HG03565 (cell line): ENCODE results near the gene RAE1.

ENCODE experiments used
- ATAC-seq: cut with Tn5 transposase; IDR thresholded peaks from one replicate; pipeline ENCODE4 v1.9.1; 2021; ENCODE audit warnings: mild to moderate bottlenecking, moderate library complexity; ENCODE audit not compliant: unreplicated experiment

RAE1 gene

DNA sequence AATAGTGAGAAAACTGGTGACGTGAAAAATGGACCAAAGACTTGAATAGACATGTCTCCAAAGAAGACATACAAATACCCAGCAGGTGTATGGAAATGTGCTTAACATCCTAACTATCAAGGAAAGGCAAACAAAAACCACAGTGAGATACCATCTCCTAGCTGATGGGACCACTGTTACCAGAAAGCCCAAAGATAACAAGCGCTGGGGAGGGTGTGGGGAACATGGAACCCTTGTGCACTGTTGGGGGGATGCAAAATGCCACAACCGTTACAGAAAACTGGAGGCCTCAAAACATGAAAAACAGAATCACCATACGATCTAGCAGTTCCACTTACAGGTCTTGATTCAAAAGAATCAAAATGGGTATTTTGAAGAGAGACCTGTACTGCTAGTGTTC is 20.3 kb downstream of the RAE1 start:
- no peak for ATAC-seq

DNA sequence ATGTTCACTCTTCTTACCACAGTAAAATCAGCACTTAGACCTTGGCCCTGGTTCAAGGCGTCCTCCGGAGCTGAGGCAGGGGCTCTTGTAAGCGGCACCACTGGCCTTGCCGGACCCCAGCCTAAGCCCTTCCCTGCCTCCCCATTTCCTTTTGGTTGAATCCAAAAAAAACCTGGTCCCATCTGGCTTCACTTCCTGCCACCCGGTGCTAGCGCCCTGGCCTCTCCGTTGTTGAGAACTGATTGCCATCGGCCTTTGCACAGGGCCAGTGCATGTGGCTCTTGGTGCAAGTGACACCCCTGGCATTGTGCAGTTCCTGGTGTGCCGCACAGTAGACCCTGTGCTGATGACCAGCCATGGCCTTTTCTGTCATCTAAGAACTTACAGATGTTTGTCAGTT is 21.1 kb downstream of the RAE1 start:
- no peak for ATAC-seq

DNA sequence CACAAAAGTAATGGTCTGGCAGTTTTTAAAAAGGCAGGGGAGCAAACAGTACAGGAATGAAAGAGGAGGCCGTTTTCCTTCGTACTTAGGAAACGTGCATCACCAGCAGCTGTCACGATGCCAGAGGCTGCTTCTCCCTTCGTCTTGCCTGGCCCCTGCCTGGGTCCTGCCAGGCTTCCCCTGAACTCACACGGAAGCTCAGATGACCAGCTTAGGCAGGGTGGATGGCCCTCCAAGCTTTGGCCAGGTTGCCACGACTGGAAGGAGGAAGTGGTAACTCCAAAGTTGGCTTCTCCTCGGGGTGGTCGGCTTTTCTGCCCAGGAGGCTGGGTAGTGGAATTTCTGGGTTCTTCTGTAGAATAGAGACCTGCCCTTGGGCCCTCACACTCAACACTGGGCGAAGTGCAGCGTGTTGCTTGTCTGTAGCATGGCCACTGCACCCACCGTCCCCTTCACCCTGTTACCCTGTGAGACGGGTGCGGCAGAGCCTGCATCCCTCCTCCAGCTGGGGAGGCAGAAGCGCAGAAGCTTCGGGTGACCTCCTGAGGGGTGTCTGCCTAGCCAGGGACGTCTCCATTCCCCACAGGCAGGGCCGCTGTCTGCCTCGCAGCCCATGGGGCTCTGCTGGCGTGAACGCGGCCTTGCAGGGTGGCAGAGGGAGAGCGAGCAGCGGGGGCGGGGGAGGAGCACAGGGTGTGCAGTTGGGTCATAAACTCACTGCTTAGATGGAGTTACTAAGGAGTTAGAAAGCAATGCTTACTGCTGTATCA is 21.7 kb downstream of the RAE1 start:
- no peak for ATAC-seq

DNA sequence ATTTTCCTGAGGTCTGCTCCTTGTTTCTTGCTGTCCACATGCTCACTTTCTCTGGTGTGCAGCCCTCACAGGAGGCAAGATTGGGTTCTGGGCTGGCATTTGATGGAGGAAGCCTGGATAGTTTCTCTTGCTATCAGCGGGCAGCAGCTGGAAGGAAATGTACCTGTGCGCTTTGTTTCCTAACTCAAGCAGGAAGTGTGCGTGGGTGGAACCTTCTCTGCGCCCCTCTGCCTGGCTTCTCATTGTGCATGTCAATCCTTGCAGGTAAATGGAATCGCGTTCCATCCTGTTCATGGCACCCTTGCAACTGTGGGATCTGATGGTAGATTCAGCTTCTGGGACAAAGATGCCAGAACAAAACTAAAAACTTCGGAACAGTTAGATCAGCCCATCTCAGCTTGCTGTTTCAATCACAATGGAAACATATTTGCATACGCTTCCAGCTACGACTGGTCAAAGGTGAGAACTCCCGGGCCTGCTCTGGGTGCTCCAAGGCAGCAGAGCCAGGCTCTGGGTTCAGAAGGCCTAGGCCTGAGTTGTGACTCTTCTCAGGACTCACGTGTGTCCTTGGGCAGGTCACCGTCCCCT is 23.4 kb downstream of the RAE1 start:
- no peak for ATAC-seq

DNA sequence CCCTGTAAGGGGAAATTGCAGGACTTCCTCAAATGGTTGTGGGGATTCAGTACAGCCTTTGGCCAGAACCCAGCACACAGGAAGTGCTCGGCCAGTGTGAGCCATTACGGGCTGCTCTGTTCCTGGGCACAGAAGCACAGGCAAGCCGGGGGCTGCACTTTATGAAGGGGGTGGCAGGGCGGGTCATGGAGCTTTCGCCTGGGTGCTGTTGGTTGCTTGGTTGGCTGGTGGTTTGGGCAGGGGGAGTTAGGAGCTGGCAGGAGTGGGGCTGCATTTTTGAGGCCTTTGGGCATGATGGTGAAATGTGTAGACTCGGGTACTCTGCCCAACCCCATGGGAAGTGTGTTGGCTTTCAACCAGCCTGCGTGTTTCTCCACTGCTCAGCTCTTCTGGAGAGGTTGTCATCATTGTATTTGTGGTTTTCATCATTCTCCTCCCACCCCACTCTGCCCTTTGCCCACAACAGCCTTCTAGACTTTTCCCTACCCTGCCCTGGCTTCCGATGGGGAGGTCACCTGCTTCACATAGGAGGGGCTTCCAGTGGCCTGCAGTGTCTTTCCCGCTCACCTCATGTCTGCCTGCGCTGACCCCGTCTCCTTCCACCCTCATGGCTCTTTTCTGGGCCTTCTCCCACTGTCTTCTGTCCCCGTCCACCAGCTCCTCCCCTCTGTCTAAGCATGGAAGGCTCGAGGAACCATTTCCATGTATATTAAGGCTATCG is 24.0 kb downstream of the RAE1 start:
- no peak for ATAC-seq

DNA sequence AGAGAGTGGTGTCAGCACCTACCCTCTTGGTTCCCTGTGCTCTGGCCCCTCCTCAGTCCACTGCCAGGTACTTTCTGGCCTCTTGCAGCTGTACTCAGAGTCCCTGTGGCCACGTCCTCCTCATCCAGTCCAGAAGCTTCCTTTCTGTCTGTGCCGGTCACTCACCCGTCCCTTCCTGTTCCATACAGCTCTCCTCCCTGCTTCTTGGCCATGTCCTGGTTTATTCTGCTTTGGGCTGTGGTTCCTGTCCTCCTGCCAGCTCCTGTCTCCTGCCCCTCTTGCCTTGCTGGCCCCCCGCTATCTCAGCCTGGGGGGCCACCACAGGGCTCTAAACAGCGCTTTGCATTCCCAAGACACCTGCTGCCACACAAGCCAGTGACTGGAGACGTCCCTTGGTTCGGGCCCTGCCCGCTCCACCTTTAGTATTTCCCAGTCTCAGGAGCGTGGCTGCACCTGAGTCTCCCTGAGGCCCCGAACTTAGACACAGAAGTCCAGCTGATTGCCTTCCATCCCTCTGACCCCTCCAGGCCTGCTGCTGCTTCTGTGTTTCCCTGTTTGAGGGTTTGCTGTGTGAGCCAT is 24.7 kb downstream of the RAE1 start:
- no peak for ATAC-seq

DNA sequence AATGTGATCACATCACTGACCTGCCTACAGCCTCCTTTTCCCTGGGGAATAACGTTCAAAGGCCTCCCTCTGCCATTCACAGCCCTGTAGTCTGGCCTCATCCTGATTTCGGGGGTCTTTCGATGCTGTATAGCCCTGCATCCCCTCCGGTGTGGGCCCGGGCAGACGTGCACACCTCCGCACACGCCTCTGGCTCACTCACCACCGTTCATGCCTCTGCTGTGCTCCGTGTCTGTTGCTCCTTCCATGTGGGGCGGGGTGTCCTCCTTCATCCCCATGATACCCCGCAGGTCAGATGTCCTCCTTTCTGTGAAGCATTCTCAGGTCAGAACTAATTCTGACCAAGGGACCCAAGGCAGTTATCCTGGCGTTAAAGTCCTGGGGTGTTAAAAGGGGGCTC is 26.3 kb downstream of the RAE1 start:
- no peak for ATAC-seq

DNA sequence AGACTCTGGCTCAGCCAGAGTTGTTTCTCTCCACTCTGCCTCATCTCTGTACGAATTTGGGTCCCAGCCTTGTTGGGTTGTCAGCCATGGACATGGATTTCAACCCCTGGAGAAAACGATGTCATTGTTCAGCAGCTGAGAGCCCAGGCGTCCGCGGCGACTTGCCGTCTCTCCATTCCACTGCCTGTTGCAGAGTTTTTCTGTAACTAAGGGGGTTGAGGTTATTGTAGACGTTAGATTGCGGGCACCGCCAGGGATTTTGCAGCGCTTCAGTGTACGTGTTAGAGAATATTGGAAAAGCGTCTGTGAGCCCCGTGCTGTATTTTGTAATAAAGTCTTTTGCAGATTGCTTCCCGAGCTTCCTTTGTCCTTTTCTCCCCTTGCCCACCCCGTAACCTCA is 27.1 kb downstream of the RAE1 start:
- no peak for ATAC-seq

DNA sequence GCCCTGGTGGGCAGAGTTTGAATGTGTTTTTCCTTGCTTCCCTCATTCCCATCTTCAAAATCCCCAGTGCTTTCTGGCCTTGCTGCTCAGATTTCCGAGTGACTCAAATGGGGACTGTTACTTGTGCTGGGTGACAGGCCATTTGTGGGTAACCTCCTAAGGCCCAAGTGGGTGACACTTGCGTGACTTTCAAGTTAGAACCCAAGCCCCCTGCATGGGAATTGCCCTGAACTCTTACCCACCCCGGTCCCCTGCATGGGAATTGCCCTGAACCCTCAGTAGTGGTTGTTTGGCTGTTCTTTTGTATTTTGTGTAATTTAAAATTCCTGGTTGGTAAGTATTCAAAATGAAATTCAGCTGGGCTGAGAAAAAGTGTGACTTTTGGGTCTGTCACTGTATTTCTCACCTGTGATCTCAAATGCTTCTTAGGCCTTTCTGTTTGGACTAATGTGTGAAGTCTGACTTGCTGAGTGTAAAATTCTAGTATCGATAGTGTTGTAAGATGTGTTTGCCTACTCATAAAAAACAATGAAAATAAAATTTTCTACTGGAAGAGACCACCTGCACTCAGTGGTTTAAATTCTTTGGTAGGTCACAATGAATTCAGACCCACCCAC is 27.7 kb downstream of the RAE1 start:
- no peak for ATAC-seq

DNA sequence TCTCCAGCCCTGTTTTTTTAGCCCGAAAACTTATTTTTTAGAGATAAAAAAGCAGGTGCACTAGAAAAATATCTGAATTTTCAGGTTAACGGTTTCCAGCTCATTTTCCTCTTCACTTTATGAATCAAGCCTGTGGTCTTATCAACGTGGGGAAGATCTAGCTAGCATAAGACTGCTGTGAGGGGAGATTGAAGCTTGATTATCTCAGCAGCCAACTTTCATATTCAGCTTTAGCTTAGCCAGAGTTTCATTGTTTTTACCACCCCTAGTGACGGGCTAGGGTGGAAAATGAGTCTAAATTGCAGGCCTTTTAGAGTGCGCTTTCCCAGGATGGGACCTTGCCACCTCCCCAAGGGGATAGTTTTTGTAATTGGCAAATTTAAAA is 28.2 kb downstream of the RAE1 start:
- no peak for ATAC-seq

DNA sequence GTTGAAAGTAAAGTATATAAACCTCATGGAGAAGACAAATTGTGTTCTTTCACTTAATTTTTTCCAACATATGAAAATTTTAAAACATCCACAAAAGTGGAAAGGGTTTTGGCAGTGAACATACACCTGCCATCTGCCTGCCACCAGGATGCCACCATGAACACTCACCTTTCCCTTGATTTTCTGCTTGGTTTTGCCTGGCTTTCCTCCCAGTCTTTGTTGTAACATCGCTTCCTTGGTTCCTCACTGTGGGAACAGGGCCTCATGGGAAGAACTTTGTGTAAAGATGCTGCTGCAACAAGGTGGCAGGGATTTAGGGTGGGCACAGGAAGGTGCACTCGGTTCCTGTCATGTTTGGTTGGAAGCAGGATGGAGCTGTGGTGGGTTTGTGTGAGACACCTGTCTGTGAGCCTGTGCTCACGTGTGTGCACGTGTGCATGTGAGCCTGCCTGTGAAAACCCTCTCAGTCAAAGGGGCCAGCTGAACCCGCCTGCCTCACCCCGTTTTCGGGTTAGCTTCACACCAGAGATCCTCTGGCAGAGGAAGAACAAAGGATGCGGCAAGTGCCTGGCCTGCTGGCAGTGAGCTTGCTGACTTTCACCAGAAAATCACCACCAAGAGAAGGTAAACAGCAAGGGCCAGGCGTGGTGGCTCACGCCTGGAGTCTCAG is 29.2 kb downstream of the RAE1 start:
- ATAC-seq: no peak

DNA sequence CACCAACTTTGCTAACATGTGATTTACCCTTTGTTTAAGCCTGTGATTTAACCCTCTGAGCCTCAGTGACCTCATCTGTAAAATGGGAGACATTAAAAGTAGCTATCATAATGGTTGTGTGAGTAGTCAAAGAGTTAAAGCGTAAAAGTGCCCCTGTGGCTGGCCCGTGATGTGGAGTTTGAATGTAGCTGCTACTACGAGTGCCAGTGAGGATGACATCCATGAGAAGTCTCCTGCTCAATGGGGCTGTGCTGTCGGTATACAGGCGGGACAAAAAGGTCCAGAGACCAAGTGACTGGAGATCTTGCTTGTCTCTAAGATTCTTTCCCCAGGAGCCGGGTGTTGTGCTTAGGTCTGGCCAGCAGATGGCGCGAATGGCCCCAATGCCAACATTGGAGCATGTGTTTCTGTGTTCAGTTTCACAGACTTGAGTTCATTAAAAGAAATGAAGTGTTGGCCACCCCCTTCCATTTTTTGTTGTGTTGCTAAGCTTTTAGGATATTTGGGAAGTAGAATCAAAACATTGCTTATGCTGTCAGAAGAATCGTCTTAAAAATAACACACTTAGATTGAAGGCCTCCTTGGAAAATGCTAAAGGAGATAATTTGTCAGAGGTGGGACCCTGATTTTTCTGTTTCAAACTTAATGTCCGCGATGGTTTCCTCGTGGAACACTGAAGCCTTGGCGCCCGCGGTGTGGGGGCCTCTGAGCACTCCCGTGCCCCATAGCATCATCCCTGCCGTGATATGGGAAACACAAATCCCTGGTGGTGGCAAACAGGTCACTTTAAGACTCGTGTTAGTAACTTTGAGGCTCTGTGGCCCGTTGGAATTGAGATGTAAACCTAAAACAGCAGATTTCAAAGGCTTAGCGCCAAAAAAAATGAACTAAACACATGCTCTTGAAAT is 30.8 kb downstream of the RAE1 start:
- ATAC-seq: peak; percentile 56

DNA sequence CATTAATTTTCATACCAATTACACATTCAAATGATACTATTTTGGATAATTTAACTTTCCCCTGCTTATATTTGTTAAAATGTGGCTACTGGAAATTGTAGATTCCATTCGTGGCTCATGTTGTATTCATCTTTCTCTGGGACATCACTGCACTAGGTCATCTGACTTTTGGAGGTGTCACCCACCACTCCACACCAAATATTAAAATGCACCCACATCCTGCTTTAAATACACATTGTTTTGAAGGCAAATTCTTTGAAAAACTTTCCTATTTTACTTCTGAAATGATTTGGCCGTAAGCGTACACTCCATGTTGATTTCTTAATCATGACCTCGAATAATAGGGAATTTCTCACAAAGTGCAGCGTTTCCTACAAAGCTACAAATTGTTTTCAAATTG is 31.5 kb downstream of the RAE1 start:
- no peak for ATAC-seq

DNA sequence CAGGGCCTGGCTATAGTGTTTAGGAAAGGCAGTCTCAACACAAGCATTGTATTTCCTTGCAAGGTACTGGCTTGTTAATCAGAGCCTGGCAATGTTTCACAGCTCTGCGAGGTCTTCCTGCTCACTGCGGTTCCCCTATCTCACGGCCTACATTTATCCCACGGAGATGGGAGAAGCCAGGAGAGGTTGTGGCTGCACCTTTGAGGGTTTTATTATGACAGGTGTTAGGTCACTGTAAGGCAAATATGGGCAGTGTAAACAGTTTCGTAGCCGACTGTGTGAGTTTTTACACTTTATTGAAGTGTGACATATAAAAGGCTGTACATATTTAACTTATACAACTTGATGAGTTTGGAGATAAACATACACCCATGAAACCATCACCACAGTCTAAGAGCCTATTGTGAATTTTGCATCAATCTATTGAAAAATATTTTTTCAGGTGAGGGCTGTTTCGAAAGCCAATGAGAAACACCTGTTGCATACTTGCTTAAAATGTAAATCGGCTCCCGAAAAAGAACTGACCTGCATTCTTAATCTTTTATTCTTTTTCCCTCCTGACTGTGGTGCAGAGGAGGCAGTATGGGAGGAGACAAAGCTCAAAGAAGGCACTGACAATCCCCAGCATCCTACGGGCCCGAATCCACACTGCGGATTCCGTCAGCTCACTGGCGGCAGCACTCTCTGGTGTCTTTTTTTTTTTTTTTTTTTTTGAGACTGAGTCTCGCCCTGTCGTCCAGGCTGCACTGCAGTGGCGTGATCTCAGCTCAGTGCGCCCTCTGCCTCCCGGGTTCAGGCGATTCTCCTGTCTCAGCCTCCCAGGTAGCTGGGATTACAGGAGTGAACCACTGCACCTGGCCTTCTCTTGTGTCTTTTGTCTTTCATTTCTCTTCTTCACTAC is 32.6 kb downstream of the RAE1 start:
- no peak for ATAC-seq

DNA sequence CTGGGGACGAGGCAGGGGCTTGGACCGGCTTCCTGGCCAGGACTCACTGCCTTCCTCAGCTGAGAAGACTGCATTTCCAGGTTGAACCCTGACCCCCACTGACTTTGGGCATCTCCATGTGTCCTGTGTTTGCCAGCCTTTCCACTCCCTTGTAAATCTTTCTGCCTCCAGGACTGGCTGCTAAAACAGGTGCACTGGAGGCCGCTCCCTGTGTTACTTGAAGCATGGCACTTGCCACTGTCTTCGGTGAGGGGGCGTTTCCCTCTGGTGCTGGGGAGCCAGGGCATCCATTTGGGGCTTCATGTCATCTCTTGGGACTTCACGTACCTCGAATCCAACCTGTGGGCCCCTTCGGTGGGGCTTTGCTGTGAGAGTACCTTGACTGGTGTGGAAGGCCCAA is 33.4 kb downstream of the RAE1 start:
- no peak for ATAC-seq

DNA sequence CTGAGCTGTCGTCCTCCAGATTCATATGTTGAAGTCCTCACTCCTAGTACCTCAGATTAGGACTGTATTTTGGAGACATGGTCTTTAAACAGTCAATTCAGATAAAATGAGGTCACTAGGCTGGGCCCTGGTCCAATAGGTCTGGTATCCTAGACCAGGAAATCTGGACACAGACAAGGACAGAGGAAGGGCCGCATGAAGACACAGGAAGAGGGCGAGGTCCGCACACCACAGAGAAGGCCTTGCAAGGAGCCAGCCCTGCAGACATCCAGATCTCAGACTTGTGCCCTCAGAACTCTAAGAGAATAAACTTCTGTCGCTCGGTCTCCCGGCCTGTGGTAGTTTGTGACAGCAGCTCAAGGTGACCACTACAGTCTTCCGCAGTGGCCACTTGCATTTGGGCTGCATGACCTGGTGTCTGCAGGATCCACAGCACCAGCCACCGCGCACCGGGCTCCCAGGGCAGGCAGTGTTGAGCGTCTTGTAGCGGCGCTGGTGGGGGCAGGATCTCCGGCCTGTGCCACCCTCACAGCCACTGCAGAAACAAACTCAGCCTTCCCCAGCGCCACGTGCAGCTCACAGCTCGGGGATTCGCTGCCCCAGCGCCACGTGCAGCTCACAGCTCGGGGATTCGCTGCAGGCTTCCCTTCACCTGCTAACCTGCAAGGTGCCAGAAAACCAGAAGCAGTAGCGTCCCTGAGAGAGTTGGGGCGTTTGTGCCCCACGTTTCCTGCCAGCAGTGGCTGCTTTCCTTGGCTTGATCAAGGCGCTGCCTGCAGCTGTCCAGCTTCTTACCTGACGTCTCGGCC is 34.1 kb downstream of the RAE1 start:
- ATAC-seq: no peak

DNA sequence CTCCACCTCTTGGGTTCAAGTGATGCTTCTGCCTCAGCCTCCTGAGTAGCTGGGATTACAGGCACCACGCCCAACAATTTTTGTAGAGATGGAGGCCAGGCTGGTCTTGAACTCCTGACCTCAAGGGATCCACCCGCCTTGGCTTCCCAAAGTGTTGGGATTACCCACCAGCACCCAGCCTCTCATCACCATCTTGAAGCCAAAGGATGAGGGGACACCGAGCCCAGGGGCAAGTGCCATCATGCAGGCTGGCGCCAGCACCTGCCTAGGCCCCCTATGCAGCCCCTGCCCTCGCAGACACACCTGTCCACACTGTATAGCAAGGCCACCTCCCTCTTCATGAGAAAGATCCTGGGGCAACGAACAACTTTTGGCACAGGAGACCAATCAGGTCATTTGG is 34.9 kb downstream of the RAE1 start:
- ATAC-seq: no peak

DNA sequence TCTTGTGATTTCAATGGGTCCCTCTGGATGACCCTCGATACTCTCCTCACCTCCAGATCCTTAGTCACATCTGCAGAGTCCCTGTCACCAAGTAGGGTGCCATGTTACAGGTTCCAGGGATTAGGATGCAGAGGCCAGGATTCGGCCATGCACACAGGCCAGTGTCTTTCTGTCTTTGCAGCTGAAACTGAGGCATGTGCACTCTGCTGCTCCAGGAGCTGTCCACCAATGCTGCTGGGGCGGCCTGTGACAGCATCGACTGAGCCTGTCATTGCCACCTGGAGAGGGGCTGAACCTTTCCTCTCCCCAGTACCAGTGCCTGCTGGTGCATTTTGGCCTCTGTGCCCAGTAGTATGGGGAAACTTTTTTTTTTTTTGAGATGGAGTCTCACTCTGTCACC is 35.7 kb downstream of the RAE1 start:
- no peak for ATAC-seq
